Measurements from ENCODE around the gene TMEM179.

TMEM179 gene

GRCh38 chr14:104541905-104542465 lies 62.6 kb downstream of the TMEM179 start:
- DNase-seq: no peak
